NB4 (cell line): ENCODE data around the gene ROBO4.

Experiments used
- DNase-seq: peaks from one replicate; pipeline ENCODE4 v3.0.0; 2010; ENCODE audit warnings: low read depth
- H3K4me3 ChIP-seq: one replicate; pipeline ENCODE4 v1.5.1; 2011; ENCODE audit warnings: mild to moderate bottlenecking, low read depth, low read length, moderate library complexity
- MYC ChIP-seq: IDR thresholded peaks from 2 replicates; pipeline ENCODE4 v1.6.1; 2011; ENCODE audit warnings: low read depth, low read length
- POLR2A ChIP-seq: IDR thresholded peaks from 2 replicates; pipeline ENCODE4 v1.6.1; 2011; ENCODE audit warnings: mild to moderate bottlenecking; ENCODE audit not compliant: insufficient read length; ENCODE audit errors: extremely low read depth
- TF ChIP-seq, protein P1 (sequence below): IDR thresholded peaks from 2 replicates; pipeline ENCODE4 v1.6.1; 2011; ENCODE audit warnings: low read depth, low read length
- TF ChIP-seq, protein P2 (sequence below): IDR thresholded peaks from one replicate; pipeline ENCODE4 v1.5.1; 2012; ENCODE audit warnings: low read depth, low read length

Gene ROBO4

DNA sequence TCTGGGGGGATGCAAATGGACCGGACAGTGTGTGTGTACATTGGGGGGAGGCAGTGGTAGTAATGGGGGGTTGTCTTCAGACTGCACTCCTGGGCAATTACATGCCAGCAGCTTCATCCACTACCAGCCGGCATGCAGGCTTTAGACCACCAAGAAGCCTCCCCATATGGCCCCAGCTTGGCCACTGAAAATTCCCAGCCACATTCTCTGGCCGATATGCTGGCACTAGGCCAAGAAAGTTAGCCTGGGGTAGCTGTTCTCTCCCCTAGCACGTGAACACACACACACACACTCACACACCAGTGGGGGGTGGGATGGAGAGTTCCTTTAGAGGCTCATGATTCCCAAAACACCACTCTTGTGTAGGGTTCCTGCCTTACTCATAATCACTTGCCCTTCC is 36.0 kb downstream of the ROBO4 start:
- TF ChIP-seq, protein P1, sequence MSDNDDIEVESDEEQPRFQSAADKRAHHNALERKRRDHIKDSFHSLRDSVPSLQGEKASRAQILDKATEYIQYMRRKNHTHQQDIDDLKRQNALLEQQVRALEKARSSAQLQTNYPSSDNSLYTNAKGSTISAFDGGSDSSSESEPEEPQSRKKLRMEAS = no peak
- TF ChIP-seq, protein P2, sequence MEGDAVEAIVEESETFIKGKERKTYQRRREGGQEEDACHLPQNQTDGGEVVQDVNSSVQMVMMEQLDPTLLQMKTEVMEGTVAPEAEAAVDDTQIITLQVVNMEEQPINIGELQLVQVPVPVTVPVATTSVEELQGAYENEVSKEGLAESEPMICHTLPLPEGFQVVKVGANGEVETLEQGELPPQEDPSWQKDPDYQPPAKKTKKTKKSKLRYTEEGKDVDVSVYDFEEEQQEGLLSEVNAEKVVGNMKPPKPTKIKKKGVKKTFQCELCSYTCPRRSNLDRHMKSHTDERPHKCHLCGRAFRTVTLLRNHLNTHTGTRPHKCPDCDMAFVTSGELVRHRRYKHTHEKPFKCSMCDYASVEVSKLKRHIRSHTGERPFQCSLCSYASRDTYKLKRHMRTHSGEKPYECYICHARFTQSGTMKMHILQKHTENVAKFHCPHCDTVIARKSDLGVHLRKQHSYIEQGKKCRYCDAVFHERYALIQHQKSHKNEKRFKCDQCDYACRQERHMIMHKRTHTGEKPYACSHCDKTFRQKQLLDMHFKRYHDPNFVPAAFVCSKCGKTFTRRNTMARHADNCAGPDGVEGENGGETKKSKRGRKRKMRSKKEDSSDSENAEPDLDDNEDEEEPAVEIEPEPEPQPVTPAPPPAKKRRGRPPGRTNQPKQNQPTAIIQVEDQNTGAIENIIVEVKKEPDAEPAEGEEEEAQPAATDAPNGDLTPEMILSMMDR = no peak
- no peak for TF ChIP-seq MYC
- no peak for DNase-seq

DNA sequence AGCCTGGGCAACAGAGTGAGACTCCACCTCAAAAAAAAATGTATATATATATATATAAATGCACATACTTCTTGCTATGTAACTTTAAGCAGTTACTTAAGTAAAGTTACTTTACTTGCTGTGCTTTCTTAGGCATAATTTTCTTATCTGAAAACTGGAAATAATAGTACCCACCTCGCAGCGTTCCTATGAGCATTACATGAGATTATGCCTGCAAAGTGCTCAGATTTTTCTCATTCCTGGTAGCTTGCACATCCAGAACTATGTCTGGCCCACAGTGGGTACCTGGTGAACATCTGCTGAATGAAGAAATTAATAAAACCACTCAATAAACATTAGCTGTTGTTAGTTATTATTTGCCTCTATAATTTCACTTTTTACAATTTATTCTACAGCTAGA is 38.5 kb downstream of the ROBO4 start:
- no peak overlapping the region for H3K4me3 ChIP-seq
- no peak for DNase-seq
- TF ChIP-seq, protein P2 = no peak

More for the DNA sequence above, 36.0 kb downstream of the ROBO4 start:
- H3K4me3 ChIP-seq = no peak overlapping the region

DNA sequence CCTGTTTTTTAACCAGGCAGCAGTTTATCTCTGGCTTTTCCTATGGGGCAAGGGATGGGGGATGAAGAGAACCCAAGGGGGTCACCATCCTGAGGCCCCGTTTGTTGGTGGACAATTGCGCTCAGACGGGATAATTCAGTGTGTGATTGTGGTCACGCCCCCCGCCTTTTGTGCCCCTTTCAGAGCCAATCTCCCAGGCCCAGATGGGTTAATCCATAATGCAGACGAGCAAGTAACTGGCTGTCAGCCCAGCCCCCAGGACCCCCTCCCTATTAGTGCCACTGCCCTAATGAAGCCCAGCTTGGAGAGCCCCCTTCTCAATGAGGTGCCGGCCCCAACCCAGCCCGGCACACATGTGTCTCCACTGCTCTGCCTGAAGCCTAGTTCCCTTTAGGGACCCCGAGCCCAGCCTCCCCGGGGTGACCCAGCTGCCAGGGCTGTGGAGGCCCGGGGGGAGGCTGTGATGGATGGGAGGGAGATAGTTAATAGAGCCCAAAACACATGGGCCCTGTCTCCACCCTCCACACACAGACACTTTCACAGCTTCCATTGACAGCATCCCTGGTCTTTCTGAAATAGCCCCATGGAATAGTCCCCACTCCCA is 51.5 kb downstream of the ROBO4 start:
- DNase-seq = no peak
- TF ChIP-seq POLR2A (no peak), MYC (no peak)
- TF ChIP-seq, protein P2 = no peak
- TF ChIP-seq, protein P1 = no peak
- H3K4me3 ChIP-seq = no peak overlapping the region

DNA sequence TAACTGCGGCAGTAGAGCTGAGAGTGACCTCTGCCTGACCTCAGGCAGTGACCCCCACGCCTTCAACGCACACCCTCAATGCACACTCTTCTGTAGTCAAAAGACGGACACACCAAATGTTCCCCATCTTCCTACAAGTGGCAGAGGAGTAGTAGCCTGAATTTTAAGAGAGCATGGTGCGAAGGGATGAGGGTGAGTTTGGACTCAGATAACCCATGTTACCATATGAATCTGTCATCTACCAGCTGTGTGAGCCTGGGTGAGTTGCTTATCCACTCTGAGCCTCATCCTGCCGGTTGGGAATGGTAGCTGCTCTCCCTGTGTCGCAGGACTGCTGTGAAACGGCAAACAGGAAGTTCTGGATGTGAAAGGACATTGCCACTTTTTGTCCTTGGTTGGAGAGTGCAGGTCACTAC is 53.0 kb downstream of the ROBO4 start:
- no peak overlapping the region for H3K4me3 ChIP-seq
- TF ChIP-seq, protein P1 = no peak
- TF ChIP-seq, protein P2 = no peak
- TF ChIP-seq POLR2A (no peak), MYC (no peak)
- no peak for DNase-seq

DNA sequence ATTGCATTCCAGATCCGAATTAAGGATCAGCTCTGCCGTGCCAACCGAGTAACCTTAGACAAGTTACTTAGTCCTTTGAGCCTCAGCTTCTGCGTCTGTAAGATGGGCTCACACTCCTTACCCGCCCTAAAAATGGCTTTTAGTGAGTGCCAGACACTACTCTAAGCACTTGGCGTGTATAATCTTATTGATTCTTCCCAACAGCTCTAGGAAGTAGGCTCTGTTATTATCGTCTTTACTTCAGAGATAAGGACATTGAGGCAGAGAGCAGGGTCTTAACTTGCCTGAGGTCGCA is 54.1 kb downstream of the ROBO4 start:
- no peak overlapping the region for H3K4me3 ChIP-seq
- DNase-seq = no peak
- TF ChIP-seq POLR2A = no peak

DNA sequence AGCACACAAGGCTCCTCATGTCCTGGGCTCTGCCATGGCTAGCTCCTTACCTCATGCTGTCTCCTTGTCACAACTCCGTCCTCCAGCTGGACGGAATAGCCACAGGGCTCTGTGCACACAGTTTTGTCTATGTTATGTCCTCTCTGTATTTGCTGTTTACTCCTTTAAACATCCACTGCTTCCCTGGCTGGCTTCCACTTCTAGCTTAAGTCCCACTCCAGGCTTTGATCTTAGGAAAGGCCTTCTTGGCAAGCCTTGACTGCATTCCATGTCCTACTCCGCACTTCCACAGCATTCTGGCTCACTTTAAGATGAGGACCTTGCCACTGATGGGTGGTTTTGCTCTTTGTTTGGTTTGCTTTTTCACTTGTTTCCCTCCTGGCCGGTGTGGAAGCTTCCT is 55.4 kb downstream of the ROBO4 start:
- no peak for DNase-seq
- TF ChIP-seq, protein P2 = no peak
- no peak for TF ChIP-seq POLR2A
- no peak overlapping the region for H3K4me3 ChIP-seq

DNA sequence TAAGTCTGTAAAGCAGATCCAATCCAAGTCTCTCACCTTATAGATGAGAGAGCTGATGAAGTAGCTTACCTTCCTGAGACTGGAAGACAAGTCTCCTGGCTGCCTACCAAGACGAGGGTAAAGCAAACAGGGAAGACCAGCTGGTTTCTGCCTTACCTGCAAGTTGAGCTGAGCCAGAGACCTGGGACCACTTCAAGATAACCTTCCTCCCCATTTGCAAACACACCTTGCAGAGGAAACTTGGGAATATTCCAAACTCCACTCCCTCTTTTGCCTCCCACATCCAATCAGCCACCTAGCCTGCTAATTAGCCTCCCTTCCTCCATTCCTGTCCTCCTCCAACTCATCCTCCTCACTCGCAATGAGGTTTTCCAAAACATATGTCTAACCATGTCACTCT is 55.8 kb downstream of the ROBO4 start:
- no peak for DNase-seq
- TF ChIP-seq, protein P1 = no peak
- TF ChIP-seq, protein P2 = no peak
- TF ChIP-seq MYC (no peak), POLR2A (no peak)
- H3K4me3 ChIP-seq = no peak overlapping the region
